NCI-H510A treated with DMSO at 0.1 percent for 48 hours (cell line): ENCODE data around the gene GATA1.
A peak's percentile ranks its signal among the peaks of the same experiment; 100 is the strongest.

Experiments used
- DNase-seq: peaks from one replicate; lab custom pipeline; 2025; lab: John Stamatoyannopoulos, UW

The GATA1 gene

DNA sequence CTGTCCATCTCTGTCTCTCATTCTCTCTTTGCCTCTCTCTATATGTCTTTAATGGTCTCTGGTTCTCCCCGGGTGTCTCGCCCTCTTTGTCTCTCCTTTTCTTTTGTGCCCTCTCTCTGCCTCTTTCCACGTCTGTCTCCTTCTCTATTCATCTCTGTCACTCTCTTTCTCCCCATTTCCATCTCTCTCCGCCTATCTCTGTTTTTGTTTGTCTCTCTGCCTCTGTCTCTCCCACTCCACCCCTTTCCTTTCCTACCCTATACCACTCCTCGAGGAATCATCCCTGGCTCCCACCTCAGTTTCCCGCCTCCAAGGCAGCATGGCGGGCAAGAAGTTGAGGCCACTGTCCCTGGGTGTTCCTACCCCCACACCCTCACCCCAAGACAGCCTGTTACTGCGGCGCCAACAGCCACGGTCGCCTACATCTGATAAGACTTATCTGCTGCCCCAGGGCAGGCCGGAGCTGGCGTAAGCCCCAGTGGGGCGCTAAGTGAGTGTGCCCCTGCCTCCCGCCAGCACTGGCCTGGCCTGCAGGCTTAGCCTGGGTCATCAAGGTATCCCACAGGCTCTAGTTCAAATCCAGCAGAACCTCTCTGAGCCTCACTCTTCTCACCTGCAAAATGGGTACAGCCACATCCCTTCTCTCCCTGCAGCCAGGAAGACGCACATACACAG lies 713 bp upstream of the GATA1 start:
- DNase-seq: no peak

DNA sequence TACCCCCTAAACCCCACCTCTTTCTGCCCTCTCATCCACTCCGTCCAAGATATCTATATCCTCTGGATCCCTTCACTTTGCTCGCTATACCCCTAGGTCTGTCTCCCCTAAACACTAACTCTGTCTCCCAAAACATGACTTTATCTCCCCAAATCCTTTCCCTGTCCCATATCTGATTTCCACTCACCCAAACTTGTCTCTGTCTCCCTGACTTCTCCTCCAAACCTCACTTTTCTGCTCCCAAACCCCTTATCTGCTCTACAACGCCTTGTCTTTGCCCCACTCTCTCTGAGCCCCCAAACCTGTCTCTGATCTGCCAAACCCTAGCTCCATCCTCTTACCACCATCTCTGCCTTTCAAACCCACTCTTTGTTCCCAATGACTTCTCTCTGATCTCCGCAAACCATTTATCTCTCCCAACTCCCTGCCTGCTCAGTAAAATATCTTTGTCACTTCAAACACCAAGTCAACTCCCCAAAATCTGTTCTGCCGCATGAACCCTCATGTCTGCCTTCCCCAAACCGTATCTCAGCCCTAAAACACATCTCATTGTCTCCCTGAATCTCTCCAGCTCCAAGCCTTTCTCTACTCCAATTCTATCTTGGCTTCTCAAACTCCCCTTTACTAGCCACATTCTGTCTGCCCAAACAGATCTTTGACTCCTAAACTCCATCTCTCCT lies 575 bp downstream of the GATA1 start:
- DNase-seq: no peak

DNA sequence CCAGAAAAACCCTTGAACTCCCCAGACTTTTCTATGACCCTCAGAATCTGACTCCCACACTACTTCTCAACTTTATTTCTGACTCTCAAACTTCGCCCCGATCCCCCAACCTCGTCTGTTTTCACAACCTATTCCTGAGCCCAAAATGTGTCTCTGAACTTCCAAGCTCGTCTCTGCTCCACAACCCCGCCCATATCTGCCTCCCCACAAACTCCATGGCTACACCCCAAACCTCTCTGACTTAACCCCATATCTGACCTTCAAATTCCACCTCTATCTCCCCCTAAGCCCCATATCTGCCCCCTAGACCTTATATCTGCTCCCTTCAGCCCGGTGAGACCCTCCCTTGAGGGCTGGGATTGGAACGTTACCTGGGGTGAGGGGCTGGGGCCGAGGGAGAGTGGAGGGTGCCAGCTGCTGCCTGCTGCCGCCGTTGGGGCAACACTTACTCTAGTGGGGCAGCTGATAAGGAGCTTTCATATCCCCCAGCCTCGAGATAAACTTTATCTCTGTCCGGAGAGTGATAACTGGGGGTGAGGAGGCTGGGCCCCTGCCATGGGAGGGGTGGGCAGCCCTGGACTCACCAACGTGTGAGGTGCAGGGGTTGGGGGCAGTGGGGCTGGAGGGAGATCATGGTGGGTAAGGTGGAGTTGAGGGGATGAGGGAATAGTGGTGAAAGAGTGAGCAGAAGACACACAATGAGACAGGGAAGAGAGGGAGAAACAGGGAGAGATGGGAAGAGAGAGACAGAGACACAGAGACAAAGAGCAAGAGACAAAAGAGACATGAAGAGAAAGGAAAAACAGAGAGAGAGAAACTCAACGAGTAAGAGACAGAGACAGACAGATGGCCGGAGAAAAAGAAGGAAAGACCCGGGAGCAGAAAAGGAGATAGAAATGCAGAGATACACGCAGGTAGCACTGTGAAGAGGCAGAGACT lies 1.4 kb downstream of the GATA1 start:
- no peak for DNase-seq

DNA sequence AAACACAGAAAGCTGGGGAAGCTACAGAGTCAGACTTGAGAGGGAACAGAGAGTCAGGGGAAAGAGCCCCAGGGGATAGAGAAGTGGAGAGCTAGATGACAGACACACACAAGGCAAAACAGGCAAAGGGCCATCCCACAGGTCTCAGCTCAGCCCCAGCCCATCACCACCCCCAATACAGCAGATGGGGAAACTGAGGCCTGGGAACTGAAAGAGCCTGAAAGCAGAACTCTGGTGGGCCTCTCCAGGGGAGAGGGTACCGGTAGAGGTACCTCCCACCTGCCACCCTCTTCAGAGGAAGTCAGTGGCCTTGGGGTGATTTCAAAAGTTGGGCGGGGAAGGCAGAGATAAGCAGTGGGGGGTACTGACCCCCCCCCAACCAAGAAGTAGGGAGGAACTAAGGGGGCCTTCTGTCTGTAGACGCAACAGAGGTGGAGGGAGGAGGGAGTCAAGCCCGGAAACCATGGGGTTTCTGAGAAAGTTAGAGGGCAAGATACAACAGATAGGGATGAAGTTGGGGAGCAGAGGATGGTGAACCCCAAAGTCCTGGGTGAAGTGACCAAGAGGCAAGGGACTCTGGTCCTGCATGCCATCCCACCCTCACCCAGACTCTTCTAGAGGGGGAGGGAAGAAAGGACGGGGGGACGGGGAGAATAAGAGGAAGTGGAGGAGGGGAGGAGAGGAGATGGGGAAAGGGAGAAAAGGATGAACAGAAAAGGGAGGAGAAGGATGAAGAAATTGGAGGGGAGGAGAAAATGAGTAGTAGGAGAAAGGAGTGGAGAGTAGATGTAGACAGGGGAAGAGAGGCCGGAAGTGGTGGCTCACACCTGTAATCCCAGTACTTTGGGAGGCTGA lies 3.2 kb downstream of the GATA1 start:
- DNase-seq: no peak

DNA sequence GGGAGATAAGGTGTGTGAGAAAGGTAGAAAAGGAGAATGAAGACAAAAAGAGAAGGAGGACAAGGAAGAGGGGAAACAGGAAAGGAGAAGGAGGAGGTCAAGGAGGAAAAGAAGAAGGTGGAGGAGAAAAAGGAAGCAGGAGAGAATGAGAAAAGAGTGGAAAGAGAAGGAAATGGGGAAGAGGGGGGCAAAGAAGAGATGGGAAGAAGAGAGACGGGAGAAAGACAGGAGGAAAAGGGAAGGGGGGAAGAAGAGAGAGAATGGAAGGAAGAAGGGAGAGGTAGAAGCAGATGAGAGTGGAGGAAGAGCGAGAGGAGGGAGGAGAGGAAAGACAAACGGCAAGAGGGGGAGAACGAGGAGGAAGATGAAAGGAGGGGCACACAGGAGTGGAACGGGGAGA lies 4.1 kb downstream of the GATA1 start:
- no peak for DNase-seq

DNA sequence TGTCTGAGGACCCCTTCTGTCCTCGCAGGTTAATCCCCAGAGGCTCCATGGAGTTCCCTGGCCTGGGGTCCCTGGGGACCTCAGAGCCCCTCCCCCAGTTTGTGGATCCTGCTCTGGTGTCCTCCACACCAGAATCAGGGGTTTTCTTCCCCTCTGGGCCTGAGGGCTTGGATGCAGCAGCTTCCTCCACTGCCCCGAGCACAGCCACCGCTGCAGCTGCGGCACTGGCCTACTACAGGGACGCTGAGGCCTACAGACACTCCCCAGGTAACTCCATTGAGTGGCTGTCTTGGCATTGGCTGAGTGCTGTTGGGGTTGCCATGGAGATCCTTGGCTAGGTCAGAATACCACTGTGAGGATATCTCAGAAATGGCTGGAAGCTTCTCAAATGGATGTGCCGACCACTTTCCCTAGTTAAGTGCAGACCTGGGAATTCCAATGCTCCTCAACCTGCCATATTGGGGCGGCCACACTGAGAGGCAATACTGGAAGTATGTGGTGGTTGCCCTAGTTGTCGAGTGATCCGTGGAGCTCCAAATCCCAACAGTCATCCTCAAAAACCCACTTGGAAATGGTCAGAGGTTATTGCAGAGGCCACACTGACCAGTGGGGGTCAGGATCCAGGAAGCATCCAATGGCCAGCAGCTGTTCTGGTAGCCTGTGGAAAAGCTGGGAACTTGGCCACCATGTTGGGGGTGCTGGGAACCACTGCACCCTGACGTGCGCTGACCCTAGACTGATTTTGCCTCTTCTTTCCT lies 4.9 kb downstream of the GATA1 start:
- DNase-seq: no peak

DNA sequence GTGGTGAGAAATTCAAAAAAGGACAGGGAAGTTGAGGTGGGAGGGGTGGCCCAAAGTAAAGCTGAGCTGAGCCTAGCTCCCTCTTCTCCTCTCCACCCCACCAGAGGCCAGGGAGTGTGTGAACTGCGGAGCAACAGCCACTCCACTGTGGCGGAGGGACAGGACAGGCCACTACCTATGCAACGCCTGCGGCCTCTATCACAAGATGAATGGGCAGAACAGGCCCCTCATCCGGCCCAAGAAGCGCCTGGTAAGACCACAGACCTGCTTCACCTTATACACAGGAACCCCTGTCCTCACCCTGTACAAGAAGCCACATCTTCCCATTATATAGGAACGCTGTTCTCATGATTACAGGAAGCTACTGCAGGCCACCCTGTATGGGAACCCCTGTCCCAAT lies 5.8 kb downstream of the GATA1 start:
- no peak for DNase-seq

DNA sequence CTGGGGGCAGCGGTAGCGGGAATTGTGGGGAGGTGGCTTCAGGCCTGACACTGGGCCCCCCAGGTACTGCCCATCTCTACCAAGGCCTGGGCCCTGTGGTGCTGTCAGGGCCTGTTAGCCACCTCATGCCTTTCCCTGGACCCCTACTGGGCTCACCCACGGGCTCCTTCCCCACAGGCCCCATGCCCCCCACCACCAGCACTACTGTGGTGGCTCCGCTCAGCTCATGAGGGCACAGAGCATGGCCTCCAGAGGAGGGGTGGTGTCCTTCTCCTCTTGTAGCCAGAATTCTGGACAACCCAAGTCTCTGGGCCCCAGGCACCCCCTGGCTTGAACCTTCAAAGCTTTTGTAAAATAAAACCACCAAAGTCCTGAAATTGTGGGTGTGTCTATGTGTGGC lies 7.5 kb downstream of the GATA1 start:
- DNase-seq: no peak

DNA sequence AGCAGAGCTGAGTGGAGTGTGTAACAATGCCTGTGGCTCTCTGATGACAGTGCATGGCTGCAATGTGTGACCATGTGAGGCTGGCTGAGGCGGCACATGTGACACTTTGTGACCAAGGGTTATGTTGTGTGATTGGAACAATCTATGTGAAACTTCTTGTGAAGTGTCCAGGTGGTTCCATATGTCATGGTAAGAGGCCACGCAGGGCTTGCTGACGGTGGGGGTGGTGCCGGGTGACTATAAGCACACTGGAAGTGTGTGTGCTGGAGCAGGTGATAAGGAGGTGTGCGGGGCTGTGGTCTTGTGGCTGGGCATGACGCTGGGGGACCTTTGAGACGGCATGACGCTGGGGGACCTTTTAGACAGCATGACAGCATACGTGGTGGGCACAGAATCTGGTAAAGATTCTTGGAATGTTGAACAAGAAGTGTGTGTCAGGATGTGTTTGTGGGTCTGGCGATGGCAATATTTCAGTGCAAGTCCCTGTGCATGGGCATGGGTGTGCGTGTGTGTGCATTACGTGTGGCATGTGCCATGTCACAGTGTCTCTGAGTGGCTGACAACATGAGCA lies 8.0 kb downstream of the GATA1 start:
- no peak for DNase-seq

DNA sequence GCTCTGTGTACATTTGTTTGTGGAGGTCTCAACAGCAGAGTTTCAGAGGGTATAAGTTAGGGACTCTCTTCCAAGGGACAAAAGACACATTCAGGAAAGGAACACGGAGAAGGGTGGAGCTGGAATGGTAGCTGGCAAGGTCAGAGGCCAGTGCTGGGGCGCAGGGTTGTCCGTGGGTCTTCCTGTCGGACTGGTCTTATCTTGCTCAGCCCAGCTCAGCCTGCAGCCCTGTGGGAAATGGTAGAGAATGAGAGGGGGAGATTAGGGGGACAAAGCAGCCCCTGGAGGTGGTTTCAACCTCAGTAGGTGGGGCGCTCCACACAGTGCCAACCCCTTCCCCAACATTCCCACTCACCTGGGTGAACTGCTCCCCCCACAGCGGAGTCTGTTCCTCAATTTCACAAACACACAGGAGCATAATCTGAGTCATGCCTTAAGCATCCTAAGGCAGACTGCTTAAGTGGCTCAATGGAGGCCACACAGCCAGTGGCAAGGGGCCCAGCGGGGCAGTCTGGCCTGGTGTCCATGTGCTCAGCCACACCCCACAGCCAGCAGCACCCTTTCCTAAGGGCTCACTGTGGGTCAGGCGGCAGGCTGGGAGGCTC lies 8.6 kb downstream of the GATA1 start:
- no peak for DNase-seq

DNA sequence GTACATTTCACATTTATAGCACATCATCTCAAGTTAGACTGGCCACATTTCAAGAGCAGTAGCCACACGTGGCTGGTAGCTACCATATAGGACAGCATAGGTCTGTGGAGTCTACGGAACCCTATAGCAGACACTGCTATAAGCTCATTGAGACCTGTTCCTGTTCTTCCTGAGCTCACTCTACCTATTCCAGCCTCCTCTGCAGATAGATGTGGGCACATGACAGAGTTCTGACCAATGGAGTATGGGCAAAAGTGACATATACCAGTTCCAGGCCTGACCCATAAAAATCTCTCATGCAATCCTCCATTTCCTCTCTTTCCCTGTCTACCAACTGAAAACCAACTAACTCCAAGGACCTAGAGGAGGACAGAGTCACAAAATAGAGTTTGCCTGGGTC lies 11.9 kb downstream of the GATA1 start:
- DNase-seq: no peak

DNA sequence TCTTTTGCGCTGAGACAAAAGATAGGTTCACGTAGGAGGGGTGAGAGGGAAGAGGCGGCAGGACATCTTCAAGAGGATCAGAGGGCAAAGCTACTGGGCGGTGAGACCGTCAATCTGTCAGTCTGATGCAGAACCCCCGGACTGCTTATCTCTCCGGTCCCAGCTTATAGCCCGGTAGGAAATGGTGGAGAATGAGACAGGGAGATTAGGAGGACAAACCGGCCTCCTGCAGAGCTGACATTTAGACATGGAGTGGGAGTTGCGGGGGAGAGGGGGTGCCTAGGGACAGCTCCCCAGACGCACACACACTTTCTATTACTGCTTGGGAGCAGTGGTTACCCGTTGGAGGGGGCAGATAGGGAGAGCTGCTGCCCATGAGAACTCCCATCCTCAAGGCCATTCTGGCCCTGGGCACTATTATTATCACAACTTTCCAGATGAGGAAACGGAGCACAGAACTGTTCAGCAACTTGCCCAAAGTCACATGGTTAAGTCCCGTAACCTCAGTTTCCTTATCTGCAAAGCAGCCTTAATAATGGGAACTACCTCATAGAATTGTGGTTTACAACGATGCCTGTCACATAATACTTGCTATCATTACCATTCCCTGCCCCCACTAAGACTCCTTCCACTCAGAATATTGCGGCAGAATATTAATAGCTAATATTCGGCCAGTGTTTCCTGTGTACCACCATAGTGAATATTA lies 14.3 kb downstream of the GATA1 start:
- peak; percentile 33 for DNase-seq

DNA sequence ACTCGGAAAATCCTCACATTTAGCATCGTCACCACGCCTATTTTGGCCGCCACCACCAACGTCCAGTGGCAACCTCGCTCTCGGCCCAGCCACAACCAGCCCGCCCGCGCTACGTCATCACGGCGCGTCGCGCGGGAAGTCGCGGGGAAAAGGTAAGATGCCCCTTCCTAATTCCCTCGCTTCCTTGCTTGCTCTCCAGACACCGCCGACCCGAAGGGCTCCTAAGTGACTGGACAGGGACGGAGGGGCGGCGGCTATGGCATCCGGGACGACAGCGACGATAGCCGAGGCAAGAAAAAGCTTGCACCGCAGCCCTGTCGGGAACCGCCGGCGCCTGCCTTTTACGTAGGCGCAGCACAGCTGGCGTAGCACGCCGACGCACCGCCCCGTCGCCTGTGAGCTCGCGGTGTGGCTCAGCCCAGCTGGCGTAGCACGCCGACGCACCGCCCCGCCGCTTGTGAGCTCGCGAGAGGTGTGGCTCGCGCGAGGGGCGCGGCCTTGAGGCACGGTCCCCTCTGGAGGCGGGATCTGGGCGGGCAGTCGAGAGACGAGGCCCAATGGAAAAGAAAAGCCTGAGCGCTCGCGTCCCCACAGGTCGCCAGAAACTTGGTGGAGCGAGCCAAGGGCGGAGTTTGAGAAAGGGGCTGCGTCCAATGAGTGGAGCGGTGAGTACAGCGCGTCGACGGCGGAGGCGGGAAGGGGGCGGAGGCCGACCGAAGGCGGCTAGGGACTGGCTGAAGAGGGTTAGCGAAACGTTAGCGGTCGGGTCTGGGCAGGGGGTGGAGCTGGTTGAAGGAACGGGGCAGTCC lies 15.1 kb downstream of the GATA1 start, which contains the start of gene HDAC6:
TSS of gene HDAC6 (plus strand) at position 788 of the 809 bp plus-strand sequence. CDS start 626 bp downstream, outside the sequence.
- peak; percentile 93 for DNase-seq

DNA sequence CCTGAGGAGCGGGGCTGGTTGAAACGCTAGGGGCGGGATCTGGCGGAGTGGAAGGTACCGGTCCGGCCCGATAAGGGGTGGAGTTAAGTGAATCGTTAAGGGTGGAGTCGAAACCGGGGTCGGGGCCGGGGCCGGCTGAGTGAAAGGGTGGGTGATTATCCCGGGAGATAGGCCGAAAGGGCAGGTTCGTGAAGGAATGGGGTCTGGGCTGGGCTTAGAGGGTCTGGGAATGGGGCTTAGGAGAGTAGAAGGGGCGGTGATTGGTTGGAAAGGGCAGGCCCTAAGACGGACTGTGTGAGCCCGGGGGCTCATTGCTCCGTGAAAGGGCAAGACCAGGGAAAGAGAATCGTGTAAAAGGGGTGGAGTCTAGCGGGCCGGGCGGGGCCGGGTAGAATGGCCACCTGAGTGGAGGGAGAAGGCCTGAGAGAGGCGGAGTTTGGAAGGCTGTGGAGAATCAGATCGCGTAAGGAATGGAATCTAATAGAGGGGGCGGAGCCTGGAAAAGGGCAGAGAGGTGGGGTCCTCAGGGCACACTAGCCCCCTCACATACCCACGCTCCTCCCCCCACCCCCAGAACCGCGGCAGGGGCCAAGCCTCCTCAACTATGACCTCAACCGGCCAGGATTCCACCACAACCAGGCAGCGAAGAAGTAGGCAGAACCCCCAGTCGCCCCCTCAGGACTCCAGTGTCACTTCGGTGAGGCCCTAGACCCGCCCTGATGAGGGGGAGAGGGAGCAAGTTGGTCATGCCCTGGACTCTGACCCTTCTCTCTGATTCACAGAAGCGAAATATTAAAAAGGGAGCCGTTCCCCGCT lies 15.9 kb downstream of the GATA1 start:
- DNase-seq: peak; percentile 86

DNA sequence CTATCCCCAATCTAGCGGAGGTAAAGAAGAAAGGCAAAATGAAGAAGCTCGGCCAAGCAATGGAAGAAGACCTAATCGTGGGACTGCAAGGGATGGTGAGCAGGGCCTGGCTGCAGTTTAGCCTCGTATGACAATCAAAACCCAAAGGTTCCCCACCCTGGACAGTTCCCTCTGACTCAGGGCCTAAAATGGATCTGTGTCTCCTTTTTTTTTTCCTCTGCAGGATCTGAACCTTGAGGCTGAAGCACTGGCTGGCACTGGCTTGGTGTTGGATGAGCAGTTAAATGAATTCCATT lies 16.5 kb downstream of the GATA1 start:
- no peak for DNase-seq

DNA sequence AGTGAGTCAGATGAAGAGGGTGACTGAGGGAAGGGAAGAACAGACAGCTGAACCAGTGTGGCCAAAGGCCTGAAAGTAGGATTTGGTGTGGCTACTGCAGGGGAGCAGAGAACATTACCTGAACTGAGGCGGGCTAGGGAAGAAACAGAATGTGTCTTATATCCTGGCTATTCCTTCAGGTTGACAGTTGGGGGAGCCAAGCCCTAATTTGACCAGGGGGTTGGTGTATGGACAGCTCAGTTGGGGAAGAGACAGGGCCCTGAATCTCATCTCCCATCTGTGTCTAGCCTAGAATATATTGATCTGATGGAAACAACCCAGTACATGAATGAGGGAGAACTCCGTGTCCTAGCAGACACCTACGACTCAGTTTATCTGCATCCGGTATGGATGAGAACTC lies 19.7 kb downstream of the GATA1 start:
- no peak for DNase-seq

DNA sequence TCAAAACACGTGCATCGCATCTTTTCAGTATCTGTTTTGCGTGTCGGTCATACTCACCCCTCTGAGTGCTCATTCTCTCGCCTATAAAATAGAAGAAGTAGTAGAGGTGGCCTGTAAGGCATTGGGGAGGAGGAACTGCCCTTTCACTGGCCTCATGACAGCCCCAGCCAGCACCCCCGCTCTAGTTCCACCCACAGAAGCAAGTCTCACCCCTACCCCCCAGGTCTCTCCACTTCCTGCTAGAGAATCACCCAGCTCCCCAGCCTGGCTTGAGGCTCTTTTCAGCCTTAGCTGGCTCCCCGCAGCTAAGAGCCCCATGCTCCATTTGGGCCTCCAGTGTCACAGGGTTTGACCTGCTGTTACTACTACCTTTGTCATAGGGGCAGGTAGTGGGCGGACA lies 27.3 kb downstream of the GATA1 start:
- no peak for DNase-seq

DNA sequence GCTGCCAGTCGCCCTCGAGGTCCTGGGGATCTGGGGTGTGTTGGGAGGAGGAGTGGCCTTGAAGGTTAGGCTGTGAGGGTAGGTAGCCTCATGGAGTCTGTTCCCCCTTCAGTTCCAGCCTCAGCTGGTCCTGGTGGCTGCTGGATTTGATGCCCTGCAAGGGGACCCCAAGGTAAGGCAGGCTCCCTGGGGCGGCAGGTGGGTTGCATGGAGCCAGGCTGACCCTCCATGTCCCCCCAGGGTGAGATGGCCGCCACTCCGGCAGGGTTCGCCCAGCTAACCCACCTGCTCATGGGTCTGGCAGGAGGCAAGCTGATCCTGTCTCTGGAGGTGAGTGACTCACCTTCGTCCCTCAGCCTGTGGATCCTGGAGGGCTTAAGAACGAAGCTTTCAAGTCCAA lies 28.3 kb downstream of the GATA1 start:
- no peak for DNase-seq
